Endothelial cell of umbilical vein (primary cell): ENCODE data around the gene OTUD3.

Experiments
- POLR2AphosphoS5 ChIP-seq: IDR thresholded peaks from 2 replicates; pipeline ENCODE4 v1.6.1; 2012; ENCODE audit warnings: low read depth, mild to moderate bottlenecking, control low read depth, low read length, moderate library complexity; ENCODE audit not compliant: insufficient read depth
- TF ChIP-seq, protein P1 (sequence below): IDR thresholded peaks from 2 replicates; pipeline ENCODE4 v1.6.1; 2011; ENCODE audit not compliant: insufficient read depth, insufficient read length
- TF ChIP-seq, protein P2 (sequence below), 2 donors: IDR thresholded peaks; 1 replicate in 1 of 2; 2 replicates in 1 of 2; pipeline ENCODE4 v1.5.1; 2011; ENCODE audit warnings: low read length in 2 of 2, mild to moderate bottlenecking in 2 of 2, moderate library complexity in 2 of 2, control low read depth in 1 of 2, inconsistent platforms in 1 of 2, low read depth in 1 of 2; ENCODE audit not compliant: insufficient read depth in 1 of 2; ENCODE audit errors: extremely low read depth in 1 of 2

DNA sequence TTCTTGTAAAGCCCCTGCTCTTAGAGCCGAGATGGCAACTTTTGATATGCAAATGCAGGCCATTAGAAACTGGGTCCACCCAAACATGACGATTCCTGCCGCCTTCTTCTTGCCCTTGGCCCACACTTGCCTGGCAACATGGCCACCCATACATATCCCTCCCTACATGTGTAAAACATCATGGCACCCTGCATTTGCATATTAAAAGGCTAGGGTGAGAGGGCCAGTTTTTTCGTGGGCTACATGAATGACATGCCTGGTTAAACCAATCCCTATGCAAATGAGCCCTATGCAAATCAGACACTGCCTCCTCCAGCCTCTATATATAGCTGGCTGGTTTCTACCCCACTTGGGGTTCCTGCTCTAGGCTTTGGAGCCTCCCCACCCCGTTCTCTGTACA lies 78.4 kb downstream of the OTUD3 start:
- TF ChIP-seq POLR2AphosphoS5: no peak
- TF ChIP-seq, protein P1, sequence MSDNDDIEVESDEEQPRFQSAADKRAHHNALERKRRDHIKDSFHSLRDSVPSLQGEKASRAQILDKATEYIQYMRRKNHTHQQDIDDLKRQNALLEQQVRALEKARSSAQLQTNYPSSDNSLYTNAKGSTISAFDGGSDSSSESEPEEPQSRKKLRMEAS: no peak
- TF ChIP-seq, protein P2, sequence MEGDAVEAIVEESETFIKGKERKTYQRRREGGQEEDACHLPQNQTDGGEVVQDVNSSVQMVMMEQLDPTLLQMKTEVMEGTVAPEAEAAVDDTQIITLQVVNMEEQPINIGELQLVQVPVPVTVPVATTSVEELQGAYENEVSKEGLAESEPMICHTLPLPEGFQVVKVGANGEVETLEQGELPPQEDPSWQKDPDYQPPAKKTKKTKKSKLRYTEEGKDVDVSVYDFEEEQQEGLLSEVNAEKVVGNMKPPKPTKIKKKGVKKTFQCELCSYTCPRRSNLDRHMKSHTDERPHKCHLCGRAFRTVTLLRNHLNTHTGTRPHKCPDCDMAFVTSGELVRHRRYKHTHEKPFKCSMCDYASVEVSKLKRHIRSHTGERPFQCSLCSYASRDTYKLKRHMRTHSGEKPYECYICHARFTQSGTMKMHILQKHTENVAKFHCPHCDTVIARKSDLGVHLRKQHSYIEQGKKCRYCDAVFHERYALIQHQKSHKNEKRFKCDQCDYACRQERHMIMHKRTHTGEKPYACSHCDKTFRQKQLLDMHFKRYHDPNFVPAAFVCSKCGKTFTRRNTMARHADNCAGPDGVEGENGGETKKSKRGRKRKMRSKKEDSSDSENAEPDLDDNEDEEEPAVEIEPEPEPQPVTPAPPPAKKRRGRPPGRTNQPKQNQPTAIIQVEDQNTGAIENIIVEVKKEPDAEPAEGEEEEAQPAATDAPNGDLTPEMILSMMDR (IDR thresholded peaks at IDR 0.05; ENCODE audit: extremely low read depth in 1 of 2, insufficient read depth in 1 of 2, low read depth in 1 of 2, low read length in 2 of 2): no peak
